HG03280 (cell line): ENCODE measurements around the gene TMA7B.
"Not testable (repeated sequence)": the region's sequence is repeated elsewhere in the genome, so short reads cannot be mapped to it uniquely, and the experiment has no call there.

Experiments
- ATAC-seq: cut with Tn5 transposase; IDR thresholded peaks from one replicate; pipeline ENCODE4 v1.9.1; 2021; ENCODE audit warnings: mild to moderate bottlenecking, moderate library complexity; ENCODE audit not compliant: unreplicated experiment

Gene TMA7B

DNA sequence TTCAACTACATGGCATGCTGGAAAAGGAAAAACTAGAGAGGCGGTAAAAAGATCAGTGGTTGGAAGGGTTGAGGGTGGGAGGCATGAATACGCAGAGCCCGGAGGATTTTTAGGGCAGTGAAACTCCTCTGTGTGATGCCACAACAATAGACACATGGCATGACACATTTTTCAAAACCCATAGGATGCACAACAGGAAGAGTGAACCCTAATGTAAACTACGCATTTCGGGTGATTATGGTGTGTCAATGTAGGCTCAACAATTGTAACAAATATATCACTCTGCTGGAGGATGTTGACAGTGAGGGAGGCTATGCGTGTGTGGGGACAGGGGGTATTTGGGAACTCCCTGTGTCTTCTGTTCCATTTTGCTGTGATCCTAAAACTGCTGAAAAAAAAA, 18.9 kb downstream of the TMA7B start:
- no peak for ATAC-seq

DNA sequence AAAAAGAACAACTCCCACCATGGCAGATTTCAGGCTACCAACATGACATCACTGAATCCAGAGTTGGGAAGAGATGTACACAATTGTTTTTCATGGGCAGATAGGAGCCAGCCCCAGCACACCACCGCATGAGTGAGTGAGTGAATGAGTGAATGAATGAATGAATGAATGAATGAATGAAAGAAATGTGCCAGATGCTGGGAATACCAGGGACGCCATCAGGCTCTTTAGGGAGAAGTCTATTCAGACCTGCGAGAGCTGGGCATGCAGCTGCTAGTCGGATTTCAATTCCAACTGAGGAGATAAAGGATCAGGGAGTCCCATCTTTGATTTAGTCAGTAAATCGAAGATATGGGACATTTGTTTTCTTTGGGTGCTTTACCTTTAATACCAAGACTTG, 19.3 kb downstream of the TMA7B start:
- no peak for ATAC-seq

DNA sequence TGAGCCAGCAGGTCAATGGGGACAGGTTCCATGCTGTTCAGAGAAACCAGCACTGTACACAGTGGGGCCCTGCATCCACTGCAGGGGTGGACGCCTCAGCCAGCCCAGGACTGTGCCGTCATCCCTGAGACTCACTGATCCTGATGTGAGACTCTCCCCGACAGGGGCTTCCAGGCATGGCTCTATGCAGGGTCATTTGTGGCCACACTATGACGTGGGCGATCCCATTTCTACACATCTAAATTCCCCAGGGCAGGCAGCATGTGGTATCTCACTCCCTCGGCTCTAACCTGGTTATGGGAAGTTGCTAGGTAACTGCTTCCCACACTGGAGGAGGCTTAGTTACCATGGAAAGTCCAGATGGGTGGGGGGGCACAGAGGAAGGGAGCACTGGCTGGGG, 20.4 kb downstream of the TMA7B start:
- no peak for ATAC-seq

DNA sequence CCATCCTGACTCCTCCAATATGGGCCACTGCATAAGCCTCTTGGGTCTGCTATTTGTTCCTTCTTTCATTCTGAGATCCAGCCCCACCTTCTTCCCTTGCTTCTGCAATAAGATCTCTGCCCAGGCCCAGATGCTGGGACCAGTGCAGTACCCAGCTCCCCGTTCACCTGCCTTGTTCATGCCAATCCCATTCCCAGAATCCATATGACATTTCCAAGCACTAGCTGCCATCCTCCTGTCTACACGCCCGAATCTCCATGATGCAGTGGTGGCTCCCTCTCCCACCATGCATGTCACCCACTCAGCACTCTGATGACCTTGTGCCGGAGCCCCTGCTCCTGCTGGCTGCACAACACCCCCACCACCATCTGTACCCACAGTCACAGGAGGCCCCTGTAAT, 23.1 kb downstream of the TMA7B start:
- no peak for ATAC-seq

DNA sequence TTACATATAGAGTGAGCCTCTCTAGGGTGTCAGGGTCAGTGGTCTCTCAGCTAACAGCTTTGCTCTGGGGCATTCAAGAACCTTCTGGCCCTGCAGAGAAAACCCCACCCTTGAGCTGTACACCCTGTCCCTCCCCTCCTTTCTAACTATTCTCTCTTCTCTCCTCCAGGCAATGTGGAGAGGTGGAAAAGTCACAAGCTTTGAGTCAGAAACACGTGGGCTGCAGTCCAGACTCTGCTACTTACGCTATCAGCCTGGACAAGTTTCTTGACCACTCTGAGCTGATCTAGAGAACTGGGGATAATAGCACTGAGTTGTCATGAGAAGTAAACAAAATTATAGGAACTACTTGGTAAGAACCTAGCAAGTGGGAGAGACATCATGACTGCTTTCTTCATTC, 23.8 kb downstream of the TMA7B start:
- ATAC-seq, result no peak

DNA sequence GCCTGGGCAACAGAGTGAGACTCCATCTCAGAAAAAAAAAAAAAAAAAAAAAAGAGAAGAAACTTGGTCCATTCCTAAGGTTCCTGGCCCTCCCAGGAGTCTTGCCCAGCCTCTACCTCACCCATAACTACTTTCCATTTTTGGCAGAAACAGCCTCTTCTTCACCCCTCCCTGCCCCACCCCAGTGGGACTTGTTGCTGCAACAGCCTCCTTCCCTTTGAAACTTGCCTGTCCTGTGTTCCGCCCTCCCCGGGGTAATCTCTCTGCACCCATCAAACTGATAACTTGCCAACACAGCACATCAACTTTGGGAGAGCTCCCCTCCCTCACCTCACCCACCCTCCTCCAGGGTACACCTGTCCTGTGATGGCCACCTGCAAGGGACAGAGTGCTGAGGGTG, 24.5 kb downstream of the TMA7B start:
- ATAC-seq, result no peak

DNA sequence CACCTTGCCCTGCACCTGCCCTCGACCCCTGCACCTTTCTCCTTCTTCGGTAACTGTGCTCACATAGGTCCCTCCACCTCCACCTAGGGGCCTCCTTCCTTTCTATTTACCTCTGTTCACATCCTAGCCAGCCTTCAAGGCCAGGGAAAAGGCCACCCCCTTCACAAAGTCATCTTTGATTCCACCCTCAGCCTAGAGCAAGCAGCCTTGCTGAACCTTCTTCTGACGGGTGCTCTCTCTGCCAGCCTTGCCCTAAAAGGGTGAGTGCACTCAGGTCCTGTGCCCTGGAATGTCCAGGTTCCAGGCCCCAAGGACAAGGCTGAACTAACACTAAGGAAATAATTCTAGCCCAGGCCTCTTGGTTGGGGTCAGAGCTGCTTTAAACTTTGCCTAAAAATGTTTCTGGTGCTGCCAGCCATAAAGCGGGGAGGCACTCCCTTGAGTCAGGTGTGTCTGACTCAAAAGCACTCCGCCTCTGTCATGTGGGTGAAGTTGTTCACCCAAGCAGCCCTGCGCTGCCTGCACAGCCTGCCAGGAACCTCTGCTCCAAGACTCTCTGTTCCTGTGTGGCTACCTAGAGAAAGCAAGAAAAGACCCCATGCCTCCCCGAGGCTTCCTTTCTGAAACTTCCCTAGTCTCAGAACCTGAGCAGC, 25.3 kb downstream of the TMA7B start:
- no peak for ATAC-seq

DNA sequence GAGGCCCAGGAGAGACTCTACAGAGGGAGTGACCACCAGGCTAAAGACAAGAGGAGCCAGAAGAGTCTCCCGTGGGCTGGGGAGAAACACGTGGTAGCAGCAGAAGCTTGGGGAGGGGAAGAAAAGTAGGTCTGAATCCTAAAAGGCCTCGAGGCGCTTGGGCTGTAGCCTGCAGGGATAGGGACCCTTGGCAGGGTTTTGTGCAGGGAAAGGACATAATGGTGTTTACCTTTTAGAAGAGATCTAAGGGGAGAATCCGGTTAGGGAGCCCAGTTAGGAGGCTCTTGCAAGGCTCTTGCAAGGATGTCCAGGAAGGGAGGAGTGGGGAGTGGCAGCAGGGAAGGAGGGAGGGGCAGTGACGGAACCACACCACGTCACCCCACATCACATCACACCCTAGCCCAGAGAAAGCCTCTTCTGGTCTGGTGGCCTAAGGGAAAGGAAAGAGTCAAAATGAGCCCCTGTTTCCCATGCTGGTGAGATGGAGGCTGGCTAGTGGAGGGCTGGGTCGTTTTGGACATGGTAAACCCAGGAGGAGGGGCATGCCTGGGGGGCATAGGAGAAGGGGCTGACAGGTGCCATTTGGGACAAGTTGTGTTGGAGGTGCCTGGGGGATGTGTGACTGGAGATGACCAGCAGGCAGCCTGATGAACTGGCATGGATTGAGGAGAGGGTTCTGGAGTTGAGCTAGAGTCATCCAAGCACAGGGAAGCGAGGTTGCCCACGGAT, 28.4 kb downstream of the TMA7B start:
- no peak for ATAC-seq

DNA sequence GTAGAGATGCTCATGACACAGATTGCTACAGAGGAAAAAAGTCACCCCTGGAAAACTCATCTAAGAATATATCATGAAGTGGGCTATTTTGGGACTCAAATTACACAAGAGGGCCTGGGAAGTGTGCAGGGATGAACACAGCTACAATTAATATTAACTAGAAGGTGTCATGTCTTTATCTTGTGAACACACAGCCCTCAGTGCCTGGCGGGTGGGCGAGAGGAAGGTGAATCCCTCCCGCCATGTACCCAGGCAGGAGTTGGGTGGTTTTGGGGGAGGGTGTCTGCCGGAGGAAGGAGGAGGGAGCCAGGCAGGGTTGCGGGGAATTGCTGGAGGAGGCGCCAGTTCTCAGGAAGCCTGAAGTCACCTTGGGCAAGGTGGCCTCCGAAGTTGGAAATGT, 29.4 kb downstream of the TMA7B start:
- no peak for ATAC-seq

DNA sequence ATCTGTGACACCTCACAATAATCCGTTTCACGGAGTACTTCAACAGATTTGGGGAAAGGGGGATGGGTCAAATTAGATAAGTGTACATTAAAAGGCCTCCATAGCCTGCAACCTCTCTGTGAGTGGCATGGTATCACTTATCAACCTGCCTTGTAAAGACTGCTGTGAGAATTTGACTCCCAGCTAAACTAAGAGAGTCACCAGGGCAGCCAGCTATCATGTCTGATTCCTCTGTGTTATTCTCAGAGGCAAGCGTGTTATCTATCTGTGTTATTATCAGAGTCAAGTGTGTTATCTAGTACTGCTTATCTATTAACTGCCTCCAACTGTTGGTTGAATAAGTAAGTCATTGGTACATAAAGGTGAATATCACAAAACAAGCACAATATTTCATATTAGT, 30.5 kb downstream of the TMA7B start:
- no peak for ATAC-seq

DNA sequence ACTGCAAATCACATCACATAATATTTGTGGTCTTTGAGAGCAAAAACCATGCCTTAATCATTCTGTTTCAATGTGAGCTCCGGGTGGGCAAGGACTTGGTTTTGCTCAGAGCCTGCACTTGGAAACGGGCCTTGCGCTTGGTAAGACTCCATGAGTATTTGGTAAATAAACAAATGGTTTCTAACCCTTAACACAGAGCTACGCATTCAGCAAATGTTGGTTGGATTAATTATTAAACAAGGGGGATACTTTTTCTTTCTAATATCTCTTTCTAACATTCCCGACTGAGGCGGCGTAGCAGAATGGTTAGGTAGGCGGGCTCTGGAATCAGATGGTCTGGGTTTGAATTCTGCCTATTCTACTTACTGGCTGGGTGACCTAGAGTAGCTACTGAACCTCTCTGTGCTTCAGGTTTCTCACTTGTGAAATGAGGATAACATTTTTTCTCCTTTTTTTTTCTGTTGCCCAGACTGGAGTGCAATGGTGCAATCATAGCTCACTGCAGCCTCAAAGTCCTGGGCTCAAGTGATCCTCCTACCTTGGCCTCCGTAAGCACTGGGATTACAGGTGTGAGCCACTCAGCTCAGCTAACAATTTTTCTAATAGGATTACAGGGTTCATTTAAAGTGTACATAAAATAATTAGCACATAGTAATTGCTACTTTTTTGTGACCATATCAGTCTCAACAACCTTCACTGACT, 31.1 kb downstream of the TMA7B start:
- no peak for ATAC-seq

DNA sequence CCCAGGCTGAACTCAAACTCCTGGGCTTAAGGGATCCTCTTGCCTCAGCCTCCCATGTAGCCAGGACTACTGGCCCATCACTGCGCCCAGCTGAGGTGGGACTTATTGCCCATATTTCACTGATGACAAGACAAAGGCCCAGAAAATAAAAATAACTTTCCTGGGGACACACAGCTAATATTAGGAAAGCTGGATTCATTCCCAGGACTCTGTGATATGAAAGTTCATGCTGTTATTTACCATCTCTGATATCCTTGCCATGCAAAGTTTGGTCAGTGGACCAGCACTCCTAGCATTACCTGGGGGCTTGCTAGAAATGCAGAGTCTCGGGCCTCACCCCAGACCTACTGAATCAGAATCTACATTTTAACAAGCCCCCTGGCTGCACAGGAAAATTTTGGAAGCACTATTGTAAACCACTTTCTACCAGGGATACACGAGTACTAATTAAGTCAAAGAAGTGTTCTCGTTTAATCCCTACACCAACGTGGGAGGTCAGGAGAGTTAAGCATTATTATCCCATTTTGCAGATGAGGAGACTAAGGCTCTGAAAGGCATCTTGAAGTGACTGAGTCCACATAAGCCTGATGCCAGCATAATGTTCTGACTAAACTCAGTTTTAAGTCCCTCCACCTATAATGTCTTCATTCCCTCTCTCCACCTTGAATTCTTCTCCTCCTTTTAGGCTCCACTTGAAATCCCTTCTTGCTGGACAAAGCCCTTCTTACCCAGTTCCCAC, 32.1 kb downstream of the TMA7B start:
- no peak for ATAC-seq

DNA sequence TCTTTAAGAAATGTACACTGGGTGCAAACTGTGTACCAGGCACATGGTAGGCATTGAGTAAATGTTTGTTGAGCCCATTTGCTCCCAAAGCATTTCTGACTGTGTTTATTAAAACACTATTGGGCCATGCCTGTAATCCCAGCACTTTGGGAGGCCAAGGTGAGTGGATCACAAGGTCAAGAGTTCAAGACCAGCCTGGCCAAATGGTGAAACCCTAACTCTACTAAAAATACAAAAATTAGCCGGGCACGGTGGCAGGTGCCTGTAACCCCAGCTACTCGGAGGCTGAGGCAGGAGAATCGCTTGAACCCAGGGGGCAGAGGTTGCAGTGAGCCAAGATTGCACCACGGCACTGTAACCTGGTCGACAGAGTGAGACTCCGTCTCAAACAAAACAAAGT, 32.7 kb downstream of the TMA7B start:
- not testable (repeated sequence) for ATAC-seq

DNA sequence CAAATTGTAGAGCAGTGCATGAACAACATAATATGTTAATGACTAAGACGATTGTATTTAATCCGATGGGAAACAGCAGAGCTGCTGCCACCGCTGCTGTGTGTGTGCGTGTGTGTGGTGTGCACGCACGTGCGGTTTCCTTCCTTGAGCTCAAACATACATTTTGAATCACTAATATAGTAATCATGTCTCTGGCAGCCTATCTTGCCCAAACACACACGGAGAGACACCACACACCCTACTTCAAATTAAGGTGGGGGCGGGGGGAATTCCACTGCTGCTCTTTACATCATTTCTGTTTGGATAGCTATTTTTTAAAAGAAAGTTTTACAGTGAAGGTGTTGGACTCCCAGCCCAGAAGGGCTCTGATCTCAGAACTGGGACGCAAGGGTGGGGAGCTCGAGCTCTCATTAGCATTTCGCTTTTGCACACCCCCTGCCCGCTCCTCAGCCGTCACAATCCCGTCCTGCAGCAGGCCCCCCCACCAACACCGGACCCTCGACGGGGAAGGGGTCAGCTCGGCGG, 33.9 kb downstream of the TMA7B start:
- no peak for ATAC-seq

DNA sequence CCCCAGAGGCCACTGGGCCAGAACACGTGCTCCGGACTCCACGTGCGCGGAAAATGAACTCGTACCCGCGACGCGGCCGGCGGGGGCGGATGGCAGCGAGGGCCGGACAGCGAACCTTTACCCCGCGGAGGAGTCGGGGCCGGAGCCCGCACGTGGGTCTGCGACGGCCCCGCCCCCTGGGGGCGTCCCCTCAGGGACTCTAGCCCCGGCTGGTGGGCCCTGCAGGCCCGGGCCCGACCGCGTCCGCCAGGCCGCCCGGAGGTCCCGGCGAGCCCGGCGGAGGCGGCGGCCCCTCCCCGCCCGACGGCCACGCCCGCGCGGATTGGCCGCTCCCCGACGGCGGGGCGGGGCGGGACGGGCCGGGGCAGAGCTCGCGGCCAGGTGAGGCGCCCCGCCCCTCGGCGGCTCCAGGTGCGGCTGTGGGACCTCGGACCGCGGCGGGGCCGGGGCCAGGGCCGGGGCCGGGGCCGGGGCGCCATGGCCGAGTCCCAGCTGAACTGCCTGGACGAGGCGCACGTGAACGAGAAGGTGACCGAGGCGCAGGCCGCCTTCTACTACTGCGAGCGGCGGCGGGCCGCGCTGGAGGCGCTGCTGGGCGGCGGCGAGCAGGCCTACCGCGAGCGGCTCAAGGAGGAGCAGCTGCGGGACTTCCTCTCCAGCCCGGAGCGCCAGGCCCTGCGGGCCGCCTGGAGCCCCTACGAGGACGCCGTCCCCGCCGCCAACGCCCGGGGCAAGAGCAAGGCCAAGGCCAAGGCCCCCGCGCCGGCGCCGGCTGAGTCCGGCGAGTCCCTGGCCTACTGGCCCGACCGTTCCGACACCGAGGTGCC, 34.6 kb downstream of the TMA7B start, which contains the start of gene FAM83F:
Gene FAM83F (plus strand): TSS at position 389 of the 827 bp plus-strand sequence. CDS start 89 bp downstream, at position 478.
- ATAC-seq, result no peak

DNA sequence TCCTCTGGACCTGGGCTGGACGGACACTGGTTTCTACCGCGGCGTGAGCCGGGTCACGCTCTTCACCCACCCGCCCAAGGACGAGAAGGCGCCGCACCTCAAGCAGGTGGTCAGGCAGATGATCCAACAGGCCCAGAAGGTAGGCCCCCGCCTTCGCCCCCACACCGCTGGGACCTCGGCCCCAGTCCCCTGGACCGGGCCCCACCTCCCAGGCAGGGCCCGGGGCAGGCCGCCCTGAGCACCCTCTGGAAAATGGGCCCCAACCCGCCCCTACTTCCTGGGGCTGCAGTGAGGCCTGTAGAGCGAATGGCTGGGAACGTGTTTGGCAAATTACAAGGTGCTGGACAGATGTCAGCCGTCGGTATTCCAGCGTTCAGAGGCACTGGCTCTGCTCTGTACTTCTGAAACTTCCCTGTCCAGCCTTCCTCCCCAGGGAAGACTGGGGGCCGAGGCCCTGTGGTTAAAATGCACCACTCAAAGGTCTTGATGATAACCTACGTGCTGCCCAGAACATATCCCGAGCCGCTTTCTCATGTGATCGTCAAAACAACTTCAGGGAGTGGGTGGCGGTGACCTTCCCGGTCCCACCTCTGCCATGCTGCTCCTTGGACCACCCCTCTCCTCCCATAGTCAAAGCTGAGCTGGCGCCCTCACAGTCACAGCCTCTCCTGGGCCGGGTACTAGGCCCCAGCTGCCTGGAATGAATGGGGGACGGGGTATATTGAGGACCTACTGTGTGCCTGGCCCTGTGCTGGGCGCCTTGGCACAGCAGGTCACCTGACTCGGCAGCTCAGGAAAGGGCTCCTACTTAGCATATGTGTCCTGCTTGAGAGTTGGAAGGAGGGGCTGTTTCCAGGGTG, 35.4 kb downstream of the TMA7B start:
- no peak for ATAC-seq

DNA sequence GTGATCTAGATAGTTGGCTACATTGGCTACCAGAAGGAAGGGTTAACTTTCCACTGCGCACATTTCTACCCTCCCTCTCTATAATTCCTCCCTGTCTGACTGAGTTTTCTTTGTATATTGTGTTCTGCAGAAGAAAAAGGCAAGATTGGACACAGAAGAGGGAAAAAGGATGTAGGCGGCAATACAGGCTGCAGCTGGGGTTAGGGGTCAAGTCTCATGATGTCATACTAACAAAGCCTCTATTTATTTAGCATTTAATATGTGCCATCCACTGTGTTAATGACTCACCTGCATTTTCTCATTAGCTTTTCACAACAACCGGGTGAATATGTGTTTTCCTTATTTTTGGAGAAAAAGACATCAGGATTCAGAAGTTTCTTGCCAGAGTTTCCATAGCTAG, 36.5 kb downstream of the TMA7B start:
- no peak for ATAC-seq

DNA sequence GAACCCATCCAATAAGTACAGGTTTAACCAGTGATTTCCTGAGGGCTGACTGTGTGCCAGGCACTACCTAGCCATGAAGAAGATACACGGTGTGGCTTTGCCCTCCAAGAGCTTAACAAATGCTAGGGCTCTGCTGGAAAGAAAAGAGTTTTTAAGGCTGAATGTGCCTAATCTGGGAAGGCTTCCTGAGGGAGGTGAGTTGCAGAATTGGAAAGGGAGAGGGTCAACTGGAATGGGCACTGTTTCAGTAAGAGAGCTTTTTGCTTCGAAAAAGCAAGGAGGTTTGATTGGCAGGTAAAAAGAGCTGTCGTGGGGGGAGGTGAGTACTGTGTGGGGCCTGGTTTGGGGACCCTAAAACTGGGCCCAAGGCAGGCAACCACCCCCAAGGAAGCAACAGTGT, 37.2 kb downstream of the TMA7B start:
- no peak for ATAC-seq
